HUDEP-2 (cell line): ENCODE results near the gene LAMB3.
A peak's percentile ranks its signal among the peaks of the same experiment; 100 is the strongest.

Source experiments
- DNase-seq, 76 experiments: peaks; one replicate each; lab custom pipeline; 2025; ENCODE audit not compliant: unreplicated experiment in 76 of 76; lab: John Stamatoyannopoulos, UW

Gene LAMB3

GRCh38 chr1:209635850-209636249 is 16.4 kb downstream of the LAMB3 start:
- DNase-seq, result no peak

GRCh38 chr1:209634005-209634737 is 18.1 kb downstream of the LAMB3 start:
- no peak for DNase-seq

- no peak for DNase-seq
These were observed 18.8 kb downstream of the LAMB3 start for GRCh38 chr1:209633335-209633997.

- no peak for DNase-seq
These were observed 21.6 kb downstream of the LAMB3 start for GRCh38 chr1:209630383-209631225.

GRCh38 chr1:209629621-209630382 is 22.4 kb downstream of the LAMB3 start:
- no peak for DNase-seq

GRCh38 chr1:209628618-209629299 is 23.5 kb downstream of the LAMB3 start:
- DNase-seq, result no peak

GRCh38 chr1:209627732-209628196 is 24.5 kb downstream of the LAMB3 start:
- peak in 57 of 76 experiments; percentile 3 to 77 (median 34) for DNase-seq

GRCh38 chr1:209627027-209627731 is 25.0 kb downstream of the LAMB3 start:
- peak in 1 of 76 experiments; percentile 1 for DNase-seq

GRCh38 chr1:209626346-209627026 is 25.7 kb downstream of the LAMB3 start:
- DNase-seq, result no peak

GRCh38 chr1:209625791-209626285 is 26.4 kb downstream of the LAMB3 start:
- no peak for DNase-seq

- DNase-seq, result no peak
These were observed 27.4 kb downstream of the LAMB3 start for GRCh38 chr1:209624558-209625549.

GRCh38 chr1:209622841-209623829 is 29.1 kb downstream of the LAMB3 start:
- DNase-seq, result no peak

GRCh38 chr1:209621741-209622655 is 30.2 kb downstream of the LAMB3 start:
- DNase-seq, result no peak

GRCh38 chr1:209621286-209621685 is 30.9 kb downstream of the LAMB3 start:
- DNase-seq, result no peak

GRCh38 chr1:209620487-209620884 is 31.7 kb downstream of the LAMB3 start:
- no peak for DNase-seq
